Body of pancreas (tissue), 4 donors: ENCODE data around the gene CNOT10. TPM values are rescaled to one million over a fixed set of nuclear protein-coding genes. Genes with fewer than 3 reads are reported as not detected.

Source experiments
- ATAC-seq: fragments of 150-250 bp; one replicate; pipeline ENCODE4 v1.9.1; 2016
- DNase-seq, 4 donors: peaks; one replicate each; pipeline ENCODE4 v3.0.0-alpha.2; 2019
- H3K27ac ChIP-seq, 4 donors: fragments of 200-600 bp; sonication (generic); 1 replicate in 3 of 4; 2 replicates in 1 of 4; pipeline versions ENCODE4 v1.5.1 to v1.6.1; 2016 to 2019; ENCODE audit warnings: mild to moderate bottlenecking in 1 of 4, mixed read lengths in 1 of 4, moderate library complexity in 1 of 4
- H3K27me3 ChIP-seq, 2 donors: fragments of 200-600 bp; sonication (generic); one replicate each; pipeline ENCODE4 v1.6.0; 2016; ENCODE audit warnings: mild to moderate bottlenecking in 1 of 2
- H3K36me3 ChIP-seq, 2 donors: fragments of 200-600 bp; sonication (generic); replicated peaks in 1 of 2; 2 replicates each; pipeline ENCODE4 v1.5.1; 2016; ENCODE audit warnings: low read depth in 2 of 2; ENCODE audit not compliant: insufficient read depth in 1 of 2
- H3K4me1 ChIP-seq: fragments of 200-600 bp; sonication (generic); one replicate; pipeline ENCODE4 v1.6.0; 2016
- H3K4me3 ChIP-seq, 2 donors: fragments of 200-600 bp; sonication (generic); 1 replicate in 1 of 2; 2 replicates in 1 of 2; pipeline ENCODE4 v1.5.1; 2016 to 2019
- H3K9me3 ChIP-seq, 3 donors: fragments of 200-600 bp; sonication (generic); 1 replicate in 2 of 3; 2 replicates in 1 of 3; pipeline ENCODE4 v1.5.1; 2016
- POLR2A ChIP-seq, 3 donors: fragments of 450-650 bp; IDR thresholded peaks; one replicate each; pipeline ENCODE4 v1.6.1; 2016; ENCODE audit warnings: antibody characterized with exemption in 3 of 3, mild to moderate bottlenecking in 2 of 3
- WGBS, 2 donors: methylation state at CpG; one replicate each; pipeline ENCODE4 v1.1.5; 2017; 5-methylcytosine and 5-hydroxymethylcytosine counted together
- intact Hi-C: fragments of 100-400 bp; cut with DNase I; formaldehyde crosslinking; loops from one replicate; pipeline ENCODE4 v1.15.1; 2023
- total RNA-seq, 2 donors: library from RNA; depleted of rRNA; stranded (reverse); fragments of >200 nt; gene quantifications; one replicate each; pipeline ENCODE4 v1.1.0, GENCODE V29; 2016
- TF ChIP-seq, protein P1 (sequence below), 7 experiments: fragments of 450-650 bp in 4 of 7; fragments of 200-600 bp in 3 of 7; sonication (generic) in 3 of 7; IDR thresholded peaks; one replicate each; pipeline ENCODE4 v1.5.1; 2016 to 2019; ENCODE audit warnings: antibody characterized with exemption in 7 of 7

Gene CNOT10
- total RNA-seq, 2 donors from 2014 or later, result 10.4 to 22.1 TPM

- TF ChIP-seq POLR2A (IDR thresholded peaks at IDR 0.05), result no peak
- TF ChIP-seq, protein P1, sequence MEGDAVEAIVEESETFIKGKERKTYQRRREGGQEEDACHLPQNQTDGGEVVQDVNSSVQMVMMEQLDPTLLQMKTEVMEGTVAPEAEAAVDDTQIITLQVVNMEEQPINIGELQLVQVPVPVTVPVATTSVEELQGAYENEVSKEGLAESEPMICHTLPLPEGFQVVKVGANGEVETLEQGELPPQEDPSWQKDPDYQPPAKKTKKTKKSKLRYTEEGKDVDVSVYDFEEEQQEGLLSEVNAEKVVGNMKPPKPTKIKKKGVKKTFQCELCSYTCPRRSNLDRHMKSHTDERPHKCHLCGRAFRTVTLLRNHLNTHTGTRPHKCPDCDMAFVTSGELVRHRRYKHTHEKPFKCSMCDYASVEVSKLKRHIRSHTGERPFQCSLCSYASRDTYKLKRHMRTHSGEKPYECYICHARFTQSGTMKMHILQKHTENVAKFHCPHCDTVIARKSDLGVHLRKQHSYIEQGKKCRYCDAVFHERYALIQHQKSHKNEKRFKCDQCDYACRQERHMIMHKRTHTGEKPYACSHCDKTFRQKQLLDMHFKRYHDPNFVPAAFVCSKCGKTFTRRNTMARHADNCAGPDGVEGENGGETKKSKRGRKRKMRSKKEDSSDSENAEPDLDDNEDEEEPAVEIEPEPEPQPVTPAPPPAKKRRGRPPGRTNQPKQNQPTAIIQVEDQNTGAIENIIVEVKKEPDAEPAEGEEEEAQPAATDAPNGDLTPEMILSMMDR (IDR thresholded peaks at IDR 0.05), result no peak
- peaks cover under 1% of the 10 kb centered on the region for H3K4me1 ChIP-seq
- ATAC-seq, result no peak
These were observed 23.8 kb downstream of the CNOT10 start for GRCh38 chr3:32708672-32709283.

GRCh38 chr3:32709346-32709745, 24.4 kb downstream of the CNOT10 start:
- intact Hi-C loops, result no loop called here
- Histone ChIP-seq H3K27me3 (no peaks in the 10 kb centered on the region), H3K4me3 (no peak overlapping the region), H3K4me1 (no peaks in the 10 kb centered on the region), H3K36me3 (peaks cover 0 to 1% of the 10 kb centered on the region in 2 donors), H3K27ac (no peak overlapping the region), H3K9me3 (no peaks in the 10 kb centered on the region)
- WGBS, 2 donors, result 93 to 95% methylated on average over 3 of the region's 3 CpGs
- TF ChIP-seq POLR2A (IDR thresholded peaks at IDR 0.05), result no peak
- TF ChIP-seq, protein P1 (IDR thresholded peaks at IDR 0.05), result no peak
- DNase-seq (no peak), ATAC-seq (no peak)

More at GRCh38 chr3:32708672-32709283, 23.8 kb downstream of the CNOT10 start:
- Histone ChIP-seq H3K36me3 (peaks cover 0 to 1% of the 10 kb centered on the region in 2 donors), H3K9me3 (no peaks in the 10 kb centered on the region), H3K4me3 (no peak overlapping the region), H3K27ac (no peak overlapping the region), H3K27me3 (no peaks in the 10 kb centered on the region)
- DNase-seq, result no peak
- intact Hi-C loops, result no loop called here
- 85 to 92% methylated on average over 3 of the region's 3 CpGs for WGBS, 2 donors

DNA sequence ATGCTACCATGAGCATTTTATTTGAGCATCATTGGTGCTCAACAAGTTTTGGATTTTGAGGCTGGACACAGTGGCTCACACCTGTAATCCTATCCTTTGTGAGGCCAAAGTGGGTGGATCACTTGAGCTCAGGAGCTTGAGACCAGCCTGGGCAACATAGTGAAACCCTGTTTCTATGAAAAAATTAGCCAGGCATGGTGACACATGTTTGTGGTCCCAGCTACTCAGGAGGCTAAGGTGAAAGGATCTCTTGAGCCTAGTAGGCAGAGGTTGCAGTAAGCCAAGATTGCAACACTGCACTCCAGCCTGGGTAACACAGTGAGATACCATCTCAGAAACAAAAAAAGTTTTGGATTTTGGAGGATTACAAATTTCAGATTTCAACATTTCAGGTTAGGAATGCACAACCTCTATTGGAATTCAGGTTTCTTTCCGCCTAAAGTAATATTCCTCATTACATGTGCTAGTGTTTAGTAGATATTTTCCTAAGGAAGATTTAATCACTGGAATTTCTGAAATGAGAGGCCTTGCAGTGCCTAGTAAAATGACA, 27.6 kb downstream of the CNOT10 start:
- Histone ChIP-seq H3K27me3 (no peaks in the 10 kb centered on the region), H3K4me3 (no peak overlapping the region), H3K9me3 (no peaks in the 10 kb centered on the region), H3K27ac (no peak overlapping the region), H3K4me1 (no peaks in the 10 kb centered on the region), H3K36me3 (peaks cover 3 to 7% of the 10 kb centered on the region in 2 donors)
- TF ChIP-seq POLR2A (IDR thresholded peaks at IDR 0.05), result no peak
- TF ChIP-seq, protein P1 (IDR thresholded peaks at IDR 0.05), result no peak
- intact Hi-C loops, result no loop called here
- ATAC-seq (no peak), DNase-seq (no peak)
- WGBS, 2 donors, result 94 to 100% methylated on average over 1 of the region's 1 CpG

GRCh38 chr3:32713181-32713580, 28.2 kb downstream of the CNOT10 start:
- H3K27ac ChIP-seq, result no peak overlapping the region
- H3K4me1 ChIP-seq, result no peaks in the 10 kb centered on the region
- intact Hi-C loops, result no loop called here
- peaks cover 3 to 7% of the 10 kb centered on the region in 2 donors for H3K36me3 ChIP-seq
- DNase-seq (no peak), ATAC-seq (no peak)
- H3K27me3 ChIP-seq, result no peaks in the 10 kb centered on the region
- TF ChIP-seq, protein P1 (IDR thresholded peaks at IDR 0.05), result no peak
- TF ChIP-seq POLR2A (IDR thresholded peaks at IDR 0.05), result no peak
- H3K4me3 ChIP-seq, result no peak overlapping the region
- H3K9me3 ChIP-seq, result no peaks in the 10 kb centered on the region

DNA sequence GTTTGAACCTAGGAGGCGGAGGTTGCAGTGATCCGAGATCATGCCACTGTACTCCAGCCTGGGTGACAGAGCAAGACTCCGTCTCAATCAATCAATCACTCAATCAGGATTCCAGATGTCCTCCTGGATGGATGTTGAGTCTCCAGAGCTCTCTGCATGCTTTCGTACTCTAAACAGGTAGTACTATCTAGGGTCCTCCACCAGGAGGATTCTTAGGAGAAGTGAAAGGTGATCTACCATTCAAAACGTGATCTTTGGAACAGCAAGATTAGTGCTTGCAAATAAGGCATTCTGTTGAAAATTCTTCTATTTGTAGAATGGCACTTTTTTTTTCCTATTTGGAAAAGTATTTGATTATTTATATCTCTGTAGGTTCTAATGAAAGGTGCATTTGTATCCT, 34.3 kb downstream of the CNOT10 start:
- 88 to 91% methylated on average over 5 of the region's 5 CpGs for WGBS, 2 donors
- ATAC-seq, result no peak
- Histone ChIP-seq H3K4me3 (no peak overlapping the region), H3K27ac (no peak overlapping the region), H3K4me1 (no peaks in the 10 kb centered on the region), H3K9me3 (no peaks in the 10 kb centered on the region), H3K36me3 (peaks cover 2 to 7% of the 10 kb centered on the region in 2 donors), H3K27me3 (no peaks in the 10 kb centered on the region)
- DNase-seq, result no peak
- intact Hi-C loops, result no loop called here
- TF ChIP-seq, protein P1 (IDR thresholded peaks at IDR 0.05), result no peak
- no peak for TF ChIP-seq POLR2A (IDR thresholded peaks at IDR 0.05)
